ENCODE data around the gene ZNF628.

GRCh38 chr19:55486043-55486970 lies 9.9 kb downstream of the ZNF628 start:
- TF ChIP-seq CTCF (IDR thresholded peaks at IDR 0.05; ENCODE audit: insufficient read depth, low read length) (no peak), POLR2AphosphoS5 (IDR thresholded peaks at IDR 0.05; ENCODE audit: low read depth) (no peak), SPI1 (IDR thresholded peaks at IDR 0.05; ENCODE audit: borderline replicate concordance, low read depth) (no peak), REST (IDR thresholded peaks at IDR 0.05; ENCODE audit: insufficient replicate concordance, low read depth) (no peak), GABPA (IDR thresholded peaks at IDR 0.05; ENCODE audit: low read depth) (no peak)

All from HL-60 (cell line).